ENCODE measurements around the gene KIAA0825. TPM values are rescaled to one million over a fixed set of nuclear protein-coding genes. Genes with fewer than 3 reads are reported as not detected.

KIAA0825 gene
- total and polyA plus RNA-seq, 2 experiments from 2014 or later = 1.7 to 1.8 TPM

DNA sequence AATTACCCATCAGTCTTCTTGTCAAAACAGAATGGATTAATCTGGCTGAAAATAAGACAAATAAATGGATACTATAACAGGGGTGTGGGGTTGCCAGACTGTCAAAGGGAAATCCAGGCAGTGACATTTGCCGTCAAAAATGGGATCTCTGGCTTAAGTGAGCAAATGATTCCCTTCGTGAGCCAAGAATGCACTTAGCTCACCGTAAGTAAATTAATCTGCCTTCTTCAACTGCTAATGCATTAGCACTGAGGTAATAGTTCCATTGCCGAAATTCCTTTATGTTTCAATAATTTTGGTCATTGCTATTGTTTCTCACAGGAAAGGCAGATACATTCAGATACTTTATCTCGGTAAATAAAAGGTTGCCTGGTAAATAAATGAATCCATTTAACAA lies 377.8 kb downstream of the KIAA0825 start (continued):
- TF ChIP-seq POLR2AphosphoS5 (IDR thresholded peaks at IDR 0.05; ENCODE audit: low read depth) = no peak
- TF ChIP-seq, protein P1, sequence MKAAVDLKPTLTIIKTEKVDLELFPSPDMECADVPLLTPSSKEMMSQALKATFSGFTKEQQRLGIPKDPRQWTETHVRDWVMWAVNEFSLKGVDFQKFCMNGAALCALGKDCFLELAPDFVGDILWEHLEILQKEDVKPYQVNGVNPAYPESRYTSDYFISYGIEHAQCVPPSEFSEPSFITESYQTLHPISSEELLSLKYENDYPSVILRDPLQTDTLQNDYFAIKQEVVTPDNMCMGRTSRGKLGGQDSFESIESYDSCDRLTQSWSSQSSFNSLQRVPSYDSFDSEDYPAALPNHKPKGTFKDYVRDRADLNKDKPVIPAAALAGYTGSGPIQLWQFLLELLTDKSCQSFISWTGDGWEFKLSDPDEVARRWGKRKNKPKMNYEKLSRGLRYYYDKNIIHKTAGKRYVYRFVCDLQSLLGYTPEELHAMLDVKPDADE (IDR thresholded peaks at IDR 0.05) = no peak
- TF ChIP-seq EZH2 (IDR thresholded peaks at IDR 0.05; ENCODE audit: low read depth, unreplicated experiment) = no peak
- no peak for TF ChIP-seq EZH2phosphoT487 (IDR thresholded peaks at IDR 0.05; ENCODE audit: unreplicated experiment)
- TF ChIP-seq STAT1 (IDR thresholded peaks at IDR 0.05; ENCODE audit: unreplicated experiment) = no peak

DNA sequence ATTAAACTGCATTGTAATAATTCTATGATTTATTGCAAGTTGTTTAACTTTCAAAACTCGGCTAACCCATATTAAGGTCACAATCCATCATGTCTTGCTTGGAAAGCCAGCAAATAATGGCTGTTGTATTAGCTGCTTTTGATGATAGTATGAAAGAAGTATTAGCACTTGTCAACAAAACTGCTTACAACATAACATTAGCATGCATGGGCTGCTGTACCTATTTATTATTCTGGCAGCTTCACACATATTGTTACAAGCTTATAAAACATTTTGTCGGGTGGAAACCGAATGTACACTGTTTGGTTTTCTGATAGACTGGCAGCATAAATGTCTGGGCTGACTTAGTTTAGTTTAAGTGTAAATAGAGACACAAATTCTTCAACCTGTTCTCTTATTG lies 378.3 kb downstream of the KIAA0825 start:
- ATAC-seq = no peak
- no peak overlapping the region for H3K4me2 ChIP-seq
- H3K4me1 Mint-ChIP-seq = peaks cover 26% of the 10 kb centered on the region

DNA sequence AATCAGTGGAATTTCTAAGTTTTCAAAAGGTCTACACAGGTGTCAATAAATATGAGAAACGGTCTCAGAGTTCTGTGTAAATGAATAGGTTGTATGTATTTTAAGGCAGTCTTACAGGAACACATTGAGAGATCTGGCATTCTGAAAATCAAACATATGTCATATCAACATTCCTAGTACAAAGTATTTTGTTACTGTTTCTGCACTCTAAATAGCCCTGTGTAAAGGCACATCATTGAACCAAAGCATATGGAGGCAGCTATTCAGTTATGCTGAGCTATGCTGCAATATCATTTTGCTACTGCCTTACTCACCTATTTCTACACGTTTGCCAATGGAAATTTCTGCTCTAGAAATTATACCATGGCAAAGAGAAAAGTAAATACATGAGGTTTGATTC lies 379.1 kb downstream of the KIAA0825 start:
- H3K27ac ChIP-seq (ENCODE audit: low read depth) = no peak overlapping the region
- ATAC-seq = no peak
- DNase-seq (ENCODE audit: low spot score) = no peak
- H2AFZ ChIP-seq = no peak overlapping the region
- H3K27me3 ChIP-seq (ENCODE audit: insufficient read depth) = no peaks in the 10 kb centered on the region
- no peaks in the 10 kb centered on the region for H3K27me3 Mint-ChIP-seq (ENCODE audit: insufficient read depth, low read depth, poor library complexity)
- H3K79me2 ChIP-seq (replicated peaks; ENCODE audit: insufficient read depth) = peaks cover 3% of the 10 kb centered on the region; the same call in 1 of the 2 replicates
- peaks cover 21% of the 10 kb centered on the region for H3K4me1 ChIP-seq (ENCODE audit: insufficient read depth)
- H3K9me2 ChIP-seq (ENCODE audit: insufficient read depth) = no peaks in the 10 kb centered on the region
- H3K4me3 Mint-ChIP-seq = no peak overlapping the region
- H3K4me2 ChIP-seq = no peak overlapping the region
- peaks cover 21% of the 10 kb centered on the region for H3K9me3 Mint-ChIP-seq
- no peaks in the 10 kb centered on the region for H3K36me3 ChIP-seq (ENCODE audit: insufficient read depth)
- H3K4me1 Mint-ChIP-seq = peaks cover 26% of the 10 kb centered on the region
- peaks cover 34% of the 10 kb centered on the region for H3K36me3 Mint-ChIP-seq (ENCODE audit: low read depth)
- H4K20me1 ChIP-seq (replicated peaks; ENCODE audit: insufficient read depth) = no peaks in the 10 kb centered on the region; the same call in 1 of the 2 replicates
- H3K4me3 ChIP-seq = no peak overlapping the region
- no peak overlapping the region for H3K27ac Mint-ChIP-seq
- no peaks in the 10 kb centered on the region for H3F3A ChIP-seq (replicated peaks; ENCODE audit: low read depth)
- TF ChIP-seq, protein P2, sequence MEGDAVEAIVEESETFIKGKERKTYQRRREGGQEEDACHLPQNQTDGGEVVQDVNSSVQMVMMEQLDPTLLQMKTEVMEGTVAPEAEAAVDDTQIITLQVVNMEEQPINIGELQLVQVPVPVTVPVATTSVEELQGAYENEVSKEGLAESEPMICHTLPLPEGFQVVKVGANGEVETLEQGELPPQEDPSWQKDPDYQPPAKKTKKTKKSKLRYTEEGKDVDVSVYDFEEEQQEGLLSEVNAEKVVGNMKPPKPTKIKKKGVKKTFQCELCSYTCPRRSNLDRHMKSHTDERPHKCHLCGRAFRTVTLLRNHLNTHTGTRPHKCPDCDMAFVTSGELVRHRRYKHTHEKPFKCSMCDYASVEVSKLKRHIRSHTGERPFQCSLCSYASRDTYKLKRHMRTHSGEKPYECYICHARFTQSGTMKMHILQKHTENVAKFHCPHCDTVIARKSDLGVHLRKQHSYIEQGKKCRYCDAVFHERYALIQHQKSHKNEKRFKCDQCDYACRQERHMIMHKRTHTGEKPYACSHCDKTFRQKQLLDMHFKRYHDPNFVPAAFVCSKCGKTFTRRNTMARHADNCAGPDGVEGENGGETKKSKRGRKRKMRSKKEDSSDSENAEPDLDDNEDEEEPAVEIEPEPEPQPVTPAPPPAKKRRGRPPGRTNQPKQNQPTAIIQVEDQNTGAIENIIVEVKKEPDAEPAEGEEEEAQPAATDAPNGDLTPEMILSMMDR (conservative IDR thresholded peaks at IDR 0.05; ENCODE audit: low read depth in 2 of 2) = no peak
- TF ChIP-seq, protein P3, sequence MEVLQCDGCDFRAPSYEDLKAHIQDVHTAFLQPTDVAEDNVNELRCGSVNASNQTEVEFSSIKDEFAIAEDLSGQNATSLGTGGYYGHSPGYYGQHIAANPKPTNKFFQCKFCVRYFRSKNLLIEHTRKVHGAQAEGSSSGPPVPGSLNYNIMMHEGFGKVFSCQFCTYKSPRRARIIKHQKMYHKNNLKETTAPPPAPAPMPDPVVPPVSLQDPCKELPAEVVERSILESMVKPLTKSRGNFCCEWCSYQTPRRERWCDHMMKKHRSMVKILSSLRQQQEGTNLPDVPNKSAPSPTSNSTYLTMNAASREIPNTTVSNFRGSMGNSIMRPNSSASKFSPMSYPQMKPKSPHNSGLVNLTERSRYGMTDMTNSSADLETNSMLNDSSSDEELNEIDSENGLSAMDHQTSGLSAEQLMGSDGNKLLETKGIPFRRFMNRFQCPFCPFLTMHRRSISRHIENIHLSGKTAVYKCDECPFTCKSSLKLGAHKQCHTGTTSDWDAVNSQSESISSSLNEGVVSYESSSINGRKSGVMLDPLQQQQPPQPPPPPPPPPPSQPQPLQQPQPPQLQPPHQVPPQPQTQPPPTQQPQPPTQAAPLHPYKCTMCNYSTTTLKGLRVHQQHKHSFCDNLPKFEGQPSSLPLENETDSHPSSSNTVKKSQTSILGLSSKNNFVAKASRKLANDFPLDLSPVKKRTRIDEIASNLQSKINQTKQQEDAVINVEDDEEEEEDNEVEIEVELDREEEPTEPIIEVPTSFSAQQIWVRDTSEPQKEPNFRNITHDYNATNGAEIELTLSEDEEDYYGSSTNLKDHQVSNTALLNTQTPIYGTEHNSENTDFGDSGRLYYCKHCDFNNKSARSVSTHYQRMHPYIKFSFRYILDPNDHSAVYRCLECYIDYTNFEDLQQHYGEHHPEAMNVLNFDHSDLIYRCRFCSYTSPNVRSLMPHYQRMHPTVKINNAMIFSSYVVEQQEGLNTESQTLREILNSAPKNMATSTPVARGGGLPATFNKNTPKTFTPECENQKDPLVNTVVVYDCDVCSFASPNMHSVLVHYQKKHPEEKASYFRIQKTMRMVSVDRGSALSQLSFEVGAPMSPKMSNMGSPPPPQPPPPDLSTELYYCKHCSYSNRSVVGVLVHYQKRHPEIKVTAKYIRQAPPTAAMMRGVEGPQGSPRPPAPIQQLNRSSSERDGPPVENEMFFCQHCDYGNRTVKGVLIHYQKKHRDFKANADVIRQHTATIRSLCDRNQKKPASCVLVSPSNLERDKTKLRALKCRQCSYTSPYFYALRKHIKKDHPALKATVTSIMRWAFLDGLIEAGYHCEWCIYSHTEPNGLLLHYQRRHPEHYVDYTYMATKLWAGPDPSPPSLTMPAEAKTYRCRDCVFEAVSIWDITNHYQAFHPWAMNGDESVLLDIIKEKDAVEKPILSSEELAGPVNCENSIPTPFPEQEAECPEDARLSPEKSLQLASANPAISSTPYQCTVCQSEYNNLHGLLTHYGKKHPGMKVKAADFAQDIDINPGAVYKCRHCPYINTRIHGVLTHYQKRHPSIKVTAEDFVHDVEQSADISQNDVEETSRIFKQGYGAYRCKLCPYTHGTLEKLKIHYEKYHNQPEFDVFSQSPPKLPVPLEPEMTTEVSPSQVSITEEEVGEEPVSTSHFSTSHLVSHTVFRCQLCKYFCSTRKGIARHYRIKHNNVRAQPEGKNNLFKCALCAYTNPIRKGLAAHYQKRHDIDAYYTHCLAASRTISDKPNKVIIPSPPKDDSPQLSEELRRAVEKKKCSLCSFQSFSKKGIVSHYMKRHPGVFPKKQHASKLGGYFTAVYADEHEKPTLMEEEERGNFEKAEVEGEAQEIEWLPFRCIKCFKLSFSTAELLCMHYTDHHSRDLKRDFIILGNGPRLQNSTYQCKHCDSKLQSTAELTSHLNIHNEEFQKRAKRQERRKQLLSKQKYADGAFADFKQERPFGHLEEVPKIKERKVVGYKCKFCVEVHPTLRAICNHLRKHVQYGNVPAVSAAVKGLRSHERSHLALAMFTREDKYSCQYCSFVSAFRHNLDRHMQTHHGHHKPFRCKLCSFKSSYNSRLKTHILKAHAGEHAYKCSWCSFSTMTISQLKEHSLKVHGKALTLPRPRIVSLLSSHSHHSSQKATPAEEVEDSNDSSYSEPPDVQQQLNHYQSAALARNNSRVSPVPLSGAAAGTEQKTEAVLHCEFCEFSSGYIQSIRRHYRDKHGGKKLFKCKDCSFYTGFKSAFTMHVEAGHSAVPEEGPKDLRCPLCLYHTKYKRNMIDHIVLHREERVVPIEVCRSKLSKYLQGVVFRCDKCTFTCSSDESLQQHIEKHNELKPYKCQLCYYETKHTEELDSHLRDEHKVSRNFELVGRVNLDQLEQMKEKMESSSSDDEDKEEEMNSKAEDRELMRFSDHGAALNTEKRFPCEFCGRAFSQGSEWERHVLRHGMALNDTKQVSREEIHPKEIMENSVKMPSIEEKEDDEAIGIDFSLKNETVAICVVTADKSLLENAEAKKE (CRISPR knock-in tag; IDR thresholded peaks at IDR 0.05) = no peak

More for the DNA sequence above, 378.3 kb downstream of the KIAA0825 start:
- DNase-seq (ENCODE audit: low spot score) = no peak
- Histone ChIP-seq H2AFZ (no peak overlapping the region), H3F3A (replicated peaks; ENCODE audit: low read depth) (no peaks in the 10 kb centered on the region), H3K36me3 (ENCODE audit: insufficient read depth) (no peaks in the 10 kb centered on the region), H4K20me1 (replicated peaks; ENCODE audit: insufficient read depth) (no peaks in the 10 kb centered on the region; the same call in 1 of the 2 replicates), H3K9me2 (ENCODE audit: insufficient read depth) (no peaks in the 10 kb centered on the region), H3K27ac (ENCODE audit: low read depth) (no peak overlapping the region), H3K27me3 (ENCODE audit: insufficient read depth) (no peaks in the 10 kb centered on the region), H3K79me2 (replicated peaks; ENCODE audit: insufficient read depth) (peaks cover 3% of the 10 kb centered on the region; the same call in 1 of the 2 replicates), H3K4me1 (ENCODE audit: insufficient read depth) (peaks cover 21% of the 10 kb centered on the region), H3K4me3 (no peak overlapping the region)
- peaks cover 26% of the 10 kb centered on the region for H3K36me3 Mint-ChIP-seq (ENCODE audit: low read depth)
- H3K9me3 Mint-ChIP-seq = peaks cover 13% of the 10 kb centered on the region
- H3K27me3 Mint-ChIP-seq (ENCODE audit: insufficient read depth, low read depth, poor library complexity) = no peaks in the 10 kb centered on the region
- TF ChIP-seq ZNF331 (CRISPR knock-in tag; IDR thresholded peaks at IDR 0.05; ENCODE audit: low read depth) = no peak
- TF ChIP-seq EZH2phosphoT487 (IDR thresholded peaks at IDR 0.05; ENCODE audit: unreplicated experiment) = no peak
- TF ChIP-seq EZH2 (IDR thresholded peaks at IDR 0.05; ENCODE audit: low read depth, unreplicated experiment) = no peak
- TF ChIP-seq, protein P1 (IDR thresholded peaks at IDR 0.05) = no peak
- TF ChIP-seq NANOG (IDR thresholded peaks at IDR 0.05; ENCODE audit: borderline replicate concordance) = no peak
- no peak for TF ChIP-seq POLR2AphosphoS5 (IDR thresholded peaks at IDR 0.05; ENCODE audit: low read depth)
- no peak for TF ChIP-seq ZNF114 (CRISPR knock-in tag; IDR thresholded peaks at IDR 0.05)
- H3K4me3 Mint-ChIP-seq = no peak overlapping the region
- no peak overlapping the region for H3K27ac Mint-ChIP-seq

All from GM23338 (cell line).